Thoracic aorta (tissue), 2 donors: ENCODE measurements around the gene CACNA1G. TPM values are rescaled to one million over a fixed set of nuclear protein-coding genes. Genes with fewer than 3 reads are reported as not detected.

Source experiments
- ATAC-seq: fragments of 150-250 bp; one replicate; pipeline ENCODE4 v1.8.0; 2017; ENCODE audit warnings: low read depth; ENCODE audit not compliant: insufficient number of reproducible peaks, low FRiP score
- DNase-seq: peaks from one replicate; pipeline ENCODE4 v3.0.0-alpha.2; 2020; ENCODE audit warnings: low spot score
- H3K27ac ChIP-seq, 2 donors: fragments of 200-600 bp; sonication (generic); 1 replicate in 1 of 2; 2 replicates in 1 of 2; pipeline ENCODE4 v1.5.1; 2016; ENCODE audit warnings: mild to moderate bottlenecking in 2 of 2, moderate library complexity in 2 of 2
- H3K27me3 ChIP-seq: fragments of 200-600 bp; sonication (generic); replicated peaks from 2 replicates; pipeline ENCODE4 v1.6.0; 2016; ENCODE audit warnings: mild to moderate bottlenecking; ENCODE audit not compliant: insufficient read depth
- H3K36me3 ChIP-seq: fragments of 200-600 bp; sonication (generic); one replicate; pipeline ENCODE4 v1.5.1; 2016
- H3K4me1 ChIP-seq, 2 donors: fragments of 200-600 bp; sonication (generic); 1 replicate in 1 of 2; 2 replicates in 1 of 2; pipeline versions ENCODE4 v1.5.1 to v1.6.0; 2016; ENCODE audit warnings: low read depth in 2 of 2, mild to moderate bottlenecking in 1 of 2; ENCODE audit not compliant: control insufficient read depth in 1 of 2
- H3K4me3 ChIP-seq: fragments of 200-600 bp; sonication (generic); 2 replicates; pipeline ENCODE4 v1.5.1; 2016; ENCODE audit warnings: mild to moderate bottlenecking
- H3K9me3 ChIP-seq: fragments of 200-600 bp; sonication (generic); 2 replicates; pipeline ENCODE4 v1.5.1; 2016
- total RNA-seq, 2 donors: library from RNA; depleted of rRNA; stranded (reverse); fragments of >200 nt; gene quantifications; one replicate each; pipeline versions ENCODE4 v1.1.0 to v1.2.3, GENCODE V29; 2016
- TF ChIP-seq, protein P1 (sequence below): fragments of 200-600 bp; sonication (generic); IDR thresholded peaks from one replicate; pipeline ENCODE4 v1.5.1; 2019; ENCODE audit warnings: antibody characterized with exemption

Gene CACNA1G
- total RNA-seq, 2 donors from 2014 or later, result 0.27 to 2.3 TPM

- Histone ChIP-seq H3K4me1 (no peaks in the 10 kb centered on the region), H3K4me3 (no peak overlapping the region), H3K27ac (no peak overlapping the region), H3K27me3 (peaks cover 6% of the 10 kb centered on the region), H3K9me3 (no peaks in the 10 kb centered on the region), H3K36me3 (no peaks in the 10 kb centered on the region)
- DNase-seq (no peak), ATAC-seq (no peak)
- TF ChIP-seq, protein P1, sequence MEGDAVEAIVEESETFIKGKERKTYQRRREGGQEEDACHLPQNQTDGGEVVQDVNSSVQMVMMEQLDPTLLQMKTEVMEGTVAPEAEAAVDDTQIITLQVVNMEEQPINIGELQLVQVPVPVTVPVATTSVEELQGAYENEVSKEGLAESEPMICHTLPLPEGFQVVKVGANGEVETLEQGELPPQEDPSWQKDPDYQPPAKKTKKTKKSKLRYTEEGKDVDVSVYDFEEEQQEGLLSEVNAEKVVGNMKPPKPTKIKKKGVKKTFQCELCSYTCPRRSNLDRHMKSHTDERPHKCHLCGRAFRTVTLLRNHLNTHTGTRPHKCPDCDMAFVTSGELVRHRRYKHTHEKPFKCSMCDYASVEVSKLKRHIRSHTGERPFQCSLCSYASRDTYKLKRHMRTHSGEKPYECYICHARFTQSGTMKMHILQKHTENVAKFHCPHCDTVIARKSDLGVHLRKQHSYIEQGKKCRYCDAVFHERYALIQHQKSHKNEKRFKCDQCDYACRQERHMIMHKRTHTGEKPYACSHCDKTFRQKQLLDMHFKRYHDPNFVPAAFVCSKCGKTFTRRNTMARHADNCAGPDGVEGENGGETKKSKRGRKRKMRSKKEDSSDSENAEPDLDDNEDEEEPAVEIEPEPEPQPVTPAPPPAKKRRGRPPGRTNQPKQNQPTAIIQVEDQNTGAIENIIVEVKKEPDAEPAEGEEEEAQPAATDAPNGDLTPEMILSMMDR, result no peak
These were observed 32.5 kb upstream of the CACNA1G start for GRCh38 chr17:50527949-50528474.

- Histone ChIP-seq H3K9me3 (no peaks in the 10 kb centered on the region), H3K4me3 (no peak overlapping the region), H3K36me3 (no peaks in the 10 kb centered on the region), H3K27me3 (peaks cover 6% of the 10 kb centered on the region), H3K27ac (no peak overlapping the region), H3K4me1 (peaks cover 0 to 12% of the 10 kb centered on the region in 2 donors)
- TF ChIP-seq, protein P1, result no peak
- DNase-seq (no peak), ATAC-seq (no peak)
These were observed 30.7 kb upstream of the CACNA1G start for GRCh38 chr17:50529849-50530248.

DNA sequence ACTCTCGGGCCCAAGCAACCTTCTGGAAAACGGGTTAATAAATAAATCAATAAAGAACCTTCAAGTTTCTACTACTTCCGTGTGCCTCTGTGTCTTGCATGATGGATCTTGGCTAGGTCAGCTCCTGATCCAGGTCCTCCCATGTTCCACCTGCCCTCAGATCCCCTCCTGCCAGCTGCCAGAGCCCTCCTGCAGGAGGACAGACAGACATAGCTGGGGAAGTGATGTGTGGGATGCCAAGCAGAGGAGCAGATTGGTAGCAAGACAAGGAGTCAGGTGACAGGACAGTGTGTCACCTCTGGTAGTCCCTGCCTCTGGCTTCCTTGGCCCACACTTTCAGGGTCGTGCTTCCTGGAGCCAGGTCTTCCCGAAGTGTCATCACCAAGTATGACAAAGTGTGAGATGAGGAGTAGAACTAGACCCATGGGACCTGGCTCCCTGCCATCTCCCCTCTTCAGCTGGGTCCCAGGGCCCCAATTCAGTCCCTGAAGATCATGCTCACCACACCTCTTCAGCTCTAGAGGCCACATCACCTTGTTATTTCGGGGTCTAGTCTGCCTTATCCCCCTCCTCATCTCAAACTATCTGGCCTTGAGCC lies 29.0 kb upstream of the CACNA1G start:
- H3K27me3 ChIP-seq, result peaks cover 6% of the 10 kb centered on the region
- TF ChIP-seq, protein P1, result no peak
- H3K4me3 ChIP-seq, result no peak overlapping the region
- H3K36me3 ChIP-seq, result no peaks in the 10 kb centered on the region
- H3K9me3 ChIP-seq, result no peaks in the 10 kb centered on the region
- no peak for ATAC-seq
- no peak overlapping the region for H3K27ac ChIP-seq
- H3K4me1 ChIP-seq, result peaks cover 0 to 12% of the 10 kb centered on the region in 2 donors
- DNase-seq, result no peak

DNA sequence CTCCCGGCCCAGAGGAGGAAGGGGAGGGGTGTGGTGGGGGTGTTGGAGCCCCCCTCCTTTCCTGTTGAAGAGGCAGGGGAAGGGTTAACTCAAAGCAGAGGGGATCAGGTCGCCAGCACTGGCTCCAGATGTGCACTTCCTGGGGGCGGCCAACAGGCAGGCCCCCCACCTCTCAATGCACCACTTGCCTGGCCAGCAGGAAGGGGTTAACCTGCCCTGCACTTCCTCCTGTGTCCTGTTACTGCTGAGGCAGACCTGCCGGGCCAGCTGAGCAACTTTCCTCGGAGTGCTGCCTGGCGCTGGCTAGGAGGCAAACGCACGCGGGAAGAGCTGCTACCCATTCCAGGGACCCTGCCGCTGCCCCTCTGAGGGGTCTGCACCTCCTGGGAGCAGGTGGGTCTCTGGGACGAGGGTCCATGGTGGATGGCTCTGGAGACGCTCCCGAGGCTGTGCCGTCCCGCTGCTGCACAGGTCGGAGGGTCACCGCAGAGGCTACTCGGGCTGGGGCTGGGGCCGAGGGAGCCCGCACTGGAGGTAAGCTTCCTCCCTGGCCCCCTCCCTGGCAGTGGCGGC lies 28.0 kb upstream of the CACNA1G start, which contains the start of gene EPN3:
Gene EPN3, plus strand, starts transcription at position 284 of the 573 bp plus-strand sequence. CDS start 3,822 bp downstream, outside the sequence.
- H3K9me3 ChIP-seq, result no peaks in the 10 kb centered on the region
- ATAC-seq (no peak), DNase-seq (no peak)
- H3K27me3 ChIP-seq, result peaks cover 6% of the 10 kb centered on the region
- H3K4me3 ChIP-seq, result no peak within 1 kb of the TSS
- H3K4me1 ChIP-seq, result peaks cover 0 to 12% of the 10 kb centered on the region in 2 donors
- no peak within 1 kb of the TSS for H3K27ac ChIP-seq
- TF ChIP-seq, protein P1, result no peak
- H3K36me3 ChIP-seq, result no peaks in the 10 kb centered on the region

GRCh38 chr17:50533185-50533584 lies 27.3 kb upstream of the CACNA1G start:
- Histone ChIP-seq H3K27ac (no peak overlapping the region), H3K36me3 (no peaks in the 10 kb centered on the region), H3K27me3 (peaks cover 6% of the 10 kb centered on the region), H3K4me3 (no peak overlapping the region), H3K9me3 (no peaks in the 10 kb centered on the region), H3K4me1 (peaks cover 0 to 12% of the 10 kb centered on the region in 2 donors)
- DNase-seq (no peak), ATAC-seq (no peak)
- TF ChIP-seq, protein P1, result no peak
